H9 (cell line): ENCODE results near the gene RNF220. TPM values are rescaled to one million over a fixed set of nuclear protein-coding genes. Genes with fewer than 3 reads are reported as not detected.

Experiments
- DNase-seq: peaks from one replicate; pipeline ENCODE4 v3.0.0-alpha.2; 2017
- H2AFZ ChIP-seq: one replicate; pipeline ENCODE4 v1.6.1; 2013; ENCODE audit warnings: mild to moderate bottlenecking, low read length, control low read depth, moderate library complexity
- H2AK5ac ChIP-seq: 2 replicates; pipeline ENCODE4 v1.6.1; 2013; ENCODE audit warnings: low read length, control low read depth, mixed read lengths; ENCODE audit not compliant: insufficient read length
- H2BK120ac ChIP-seq: one replicate; pipeline ENCODE4 v1.6.1; 2013; ENCODE audit warnings: low read depth, mild to moderate bottlenecking, low read length, control low read depth, inconsistent platforms; ENCODE audit not compliant: poor library complexity, severe bottlenecking
- H2BK12ac ChIP-seq: 2 replicates; pipeline ENCODE4 v1.6.1; 2013; ENCODE audit warnings: low read length, control low read depth, mixed read lengths, low read depth; ENCODE audit not compliant: insufficient read length
- H2BK15ac ChIP-seq: 2 replicates; pipeline ENCODE4 v1.6.1; 2013; ENCODE audit warnings: low read depth, low read length, control low read depth
- H2BK20ac ChIP-seq: one replicate; pipeline ENCODE4 v1.6.1; 2013; ENCODE audit warnings: low read depth, mild to moderate bottlenecking, low read length, control low read depth, inconsistent platforms; ENCODE audit not compliant: poor library complexity, severe bottlenecking
- H2BK5ac ChIP-seq: 2 replicates; pipeline ENCODE4 v1.6.1; 2013; ENCODE audit warnings: low read length, control low read depth, mixed read lengths; ENCODE audit not compliant: insufficient read length
- H3K14ac ChIP-seq: 2 replicates; pipeline ENCODE4 v1.6.1; 2013; ENCODE audit warnings: low read length, control low read depth; ENCODE audit not compliant: insufficient read depth
- H3K18ac ChIP-seq: 2 replicates; pipeline ENCODE4 v1.6.1; 2013; ENCODE audit warnings: low read depth, mild to moderate bottlenecking, mixed read lengths, low read length, control low read depth; ENCODE audit not compliant: insufficient read length
- H3K23ac ChIP-seq: 2 replicates; pipeline ENCODE4 v1.6.1; 2013; ENCODE audit warnings: low read length, control low read depth, mixed read lengths, low read depth; ENCODE audit not compliant: insufficient read length
- H3K23me2 ChIP-seq: 2 replicates; pipeline ENCODE4 v1.6.1; 2013; ENCODE audit warnings: low read depth, mild to moderate bottlenecking, mixed read lengths, low read length, control low read depth; ENCODE audit not compliant: insufficient read length, poor library complexity, severe bottlenecking
- H3K27ac ChIP-seq: 2 replicates; pipeline ENCODE4 v1.5.1; 2013; ENCODE audit warnings: low read length, control low read depth, mixed read lengths, low read depth; ENCODE audit not compliant: insufficient read length
- H3K27me3 ChIP-seq: 2 replicates; pipeline ENCODE4 v1.6.1; 2013; ENCODE audit warnings: low read length, control low read depth, inconsistent platforms; ENCODE audit not compliant: insufficient read depth
- H3K4ac ChIP-seq: 2 replicates; pipeline ENCODE4 v1.6.1; 2013; ENCODE audit warnings: low read depth, mild to moderate bottlenecking, control low read depth, inconsistent platforms, low read length, moderate library complexity
- H3K4me1 ChIP-seq: 2 replicates; pipeline ENCODE4 v1.6.1; 2013; ENCODE audit warnings: low read length, control low read depth, inconsistent platforms; ENCODE audit not compliant: insufficient read depth
- H3K4me2 ChIP-seq: 2 replicates; pipeline ENCODE4 v1.6.1; 2013; ENCODE audit warnings: low read length, control low read depth, mixed read lengths; ENCODE audit not compliant: insufficient read length, insufficient read depth
- H3K56ac ChIP-seq: 2 replicates; pipeline ENCODE4 v1.6.1; 2013; ENCODE audit warnings: low read depth, mild to moderate bottlenecking, mixed read lengths, low read length, control low read depth; ENCODE audit not compliant: insufficient read length
- H3K79me1 ChIP-seq: 2 replicates; pipeline ENCODE4 v1.6.1; 2013; ENCODE audit warnings: low read depth, mild to moderate bottlenecking, moderate library complexity, low read length, control low read depth, inconsistent platforms; ENCODE audit not compliant: insufficient read depth, poor library complexity, severe bottlenecking
- H3K79me2 ChIP-seq: 2 replicates; pipeline ENCODE4 v1.6.1; 2013; ENCODE audit warnings: low read length, control low read depth, inconsistent platforms; ENCODE audit not compliant: insufficient read depth
- H3K9ac ChIP-seq: 2 replicates; pipeline ENCODE4 v1.6.1; 2013; ENCODE audit warnings: low read length, control low read depth, mixed read lengths; ENCODE audit not compliant: insufficient read length; ENCODE audit errors: extremely low read depth
- H3K9me3 ChIP-seq: one replicate; pipeline ENCODE4 v1.6.1; 2013; ENCODE audit warnings: low read depth, low read length, inconsistent platforms; ENCODE audit not compliant: control insufficient read depth
- H3T11ph ChIP-seq: one replicate; pipeline ENCODE4 v1.6.1; 2013; ENCODE audit warnings: mild to moderate bottlenecking, low read length, control low read depth, inconsistent platforms
- H4K20me1 ChIP-seq: one replicate; pipeline ENCODE4 v1.6.1; 2013; ENCODE audit not compliant: control insufficient read depth, insufficient read length, insufficient read depth
- H4K5ac ChIP-seq: 2 replicates; pipeline ENCODE4 v1.6.1; 2013; ENCODE audit warnings: low read depth, mild to moderate bottlenecking, mixed read lengths, low read length, control low read depth; ENCODE audit not compliant: insufficient read length
- H4K8ac ChIP-seq: replicated peaks from 2 replicates; pipeline ENCODE4 v1.6.1; 2013; ENCODE audit warnings: low read length, control low read depth, mixed read lengths, low read depth; ENCODE audit not compliant: insufficient read length
- H4K91ac ChIP-seq: 2 replicates; pipeline ENCODE4 v1.6.1; 2013; ENCODE audit warnings: low read depth, mild to moderate bottlenecking, moderate library complexity, mixed read lengths, low read length, control low read depth; ENCODE audit not compliant: insufficient read length
- H3K27ac Mint-ChIP-seq, 3 experiments: 2 replicates in 2 of 3; 3 replicates in 1 of 3; pipeline ENCODE4 v1.8.0; 2020 to 2021; ENCODE audit warnings: mixed read lengths in 3 of 3, mild to moderate bottlenecking in 1 of 3, moderate library complexity in 1 of 3
- H3K27me3 Mint-ChIP-seq: 2 replicates; pipeline ENCODE4 v1.8.0; 2021; ENCODE audit warnings: low read depth, mild to moderate bottlenecking, moderate library complexity, mixed read lengths
- H3K36me3 Mint-ChIP-seq, 3 experiments: 2 replicates in 2 of 3; 3 replicates in 1 of 3; pipeline ENCODE4 v1.8.0; 2020 to 2021; ENCODE audit warnings: low read depth in 3 of 3, mixed read lengths in 3 of 3; ENCODE audit not compliant: insufficient read depth in 1 of 3
- H3K4me1 Mint-ChIP-seq, 2 experiments: 2 replicates each; pipeline ENCODE4 v1.8.0; 2020; ENCODE audit warnings: mixed read lengths in 2 of 2
- H3K4me3 Mint-ChIP-seq, 2 experiments: 2 replicates in 1 of 2; 3 replicates in 1 of 2; pipeline ENCODE4 v1.8.0; 2020 to 2021; ENCODE audit warnings: mild to moderate bottlenecking in 2 of 2, mixed read lengths in 2 of 2, moderate library complexity in 1 of 2
- H3K9me3 Mint-ChIP-seq, 2 experiments: 2 replicates in 1 of 2; 3 replicates in 1 of 2; pipeline ENCODE4 v1.8.0; 2020; ENCODE audit warnings: mild to moderate bottlenecking in 2 of 2, mixed read lengths in 2 of 2, moderate library complexity in 1 of 2
- CTCF ChIP-seq: fragments of 200-600 bp; sonication (generic); conservative IDR thresholded peaks from 3 replicates; pipeline ENCODE4 v1.8.0; 2021; ENCODE audit warnings: antibody characterized with exemption, mild to moderate bottlenecking
- WGBS: extraction: QIAGEN DNeasy Blood & Tissue Kit; methylation state at CpG from one replicate; pipeline ENCODE4 v1.1.7; 2013; ENCODE audit warnings: missing lambda C conversion rate, low lambda C conversion rate, mixed read lengths; ENCODE audit not compliant: insufficient read length; ENCODE audit errors: extremely low coverage; 5-methylcytosine and 5-hydroxymethylcytosine counted together
- total RNA-seq: library from RNA; stranded (reverse); gene quantifications from 2 replicates; pipeline ENCODE4 v1.2.1, GENCODE V29; 2021

Gene RNF220
- total RNA-seq, 1 experiment from 2014 or later, result 109 TPM

GRCh38 chr1:44380666-44381177, 24.3 kb upstream of the RNF220 start:
- no peaks in the 10 kb centered on the region for H4K20me1 ChIP-seq
- no CpG with 5 or more reads among the region's 3 CpGs for WGBS
- H2BK15ac ChIP-seq, result no peak overlapping the region

More at GRCh38 chr1:44380666-44381177, 24.3 kb upstream of the RNF220 start:
- Histone ChIP-seq H3K4me2 (no peak overlapping the region), H4K8ac (no peak overlapping the region), H3K14ac (no peak overlapping the region), H3K23me2 (no peaks in the 10 kb centered on the region), H2BK12ac (no peak overlapping the region), H2AK5ac (no peak overlapping the region), H3K23ac (no peak overlapping the region), H3K27ac (no peak overlapping the region), H3K18ac (no peak overlapping the region), H3T11ph (no peak overlapping the region), H3K4me1 (no peaks in the 10 kb centered on the region), H3K27me3 (no peaks in the 10 kb centered on the region), H4K5ac (no peak overlapping the region), H3K79me1 (no peaks in the 10 kb centered on the region), H2AFZ (no peak overlapping the region), H3K9ac (no peak overlapping the region), H2BK20ac (no peak overlapping the region), H2BK120ac (no peak overlapping the region), H3K9me3 (no peaks in the 10 kb centered on the region), H3K56ac (no peak overlapping the region), H4K91ac (no peak overlapping the region), H3K79me2 (no peaks in the 10 kb centered on the region), H2BK5ac (no peak overlapping the region), H3K4ac (no peak overlapping the region)
- TF ChIP-seq CTCF, result no peak
- H3K9me3 Mint-ChIP-seq, result no peaks in the 10 kb centered on the region; a peak in 1 of 5 replicates
- H3K27me3 Mint-ChIP-seq, result peaks cover 21% of the 10 kb centered on the region
- H3K4me3 Mint-ChIP-seq, result no peak overlapping the region
- H3K4me1 Mint-ChIP-seq, result peaks cover 11 to 14% of the 10 kb centered on the region in 2 experiments
- H3K27ac Mint-ChIP-seq, result no peak overlapping the region
- no peaks in the 10 kb centered on the region for H3K36me3 Mint-ChIP-seq
- no peak for DNase-seq
